DND-41 (cell line): ENCODE data around the gene ETNK2.

Experiments used
- CTCF ChIP-seq: IDR thresholded peaks from 2 replicates; pipeline ENCODE4 v1.5.1; 2012; ENCODE audit warnings: borderline replicate concordance, low read length, moderate library complexity, mild to moderate bottlenecking; ENCODE audit not compliant: poor library complexity, severe bottlenecking; ENCODE audit errors: extremely low read depth
- EZH2 ChIP-seq: IDR thresholded peaks from 3 replicates; pipeline ENCODE4 v1.6.1; 2012; ENCODE audit warnings: borderline replicate concordance, low read depth, mild to moderate bottlenecking, moderate library complexity, low read length, inconsistent platforms; ENCODE audit not compliant: severe bottlenecking

- TF ChIP-seq CTCF (no peak), EZH2 (no peak)
Observed at GRCh38 chr1:204149107-204149506, 2.7 kb downstream of the ETNK2 start.
